NCI-H146 treated with DMSO at 0.1 percent for 48 hours (cell line): ENCODE measurements around the gene CRACDL.
A peak's percentile ranks its signal among the peaks of the same experiment; 100 is the strongest.

Experiments used
- DNase-seq: peaks from one replicate; lab custom pipeline; 2025; ENCODE audit not compliant: unreplicated experiment; lab: John Stamatoyannopoulos, UW

CRACDL gene

GRCh38 chr2:98935777-98936352 is at the start of gene CRACDL:
TSS of gene CRACDL (minus strand) at chr2:98936225. CDS start at chr2:98846800, 89,425 bp downstream.
- no peak for DNase-seq

GRCh38 chr2:98975611-98976010 is 39.6 kb upstream of the CRACDL start:
- DNase-seq: no peak

GRCh38 chr2:98972582-98973167 is 36.6 kb upstream of the CRACDL start:
- no peak for DNase-seq

- no peak for DNase-seq
Observed at GRCh38 chr2:98959810-98960507, 23.9 kb upstream of the CRACDL start.

- no peak for DNase-seq
Observed at GRCh38 chr2:98952966-98953365, 16.9 kb upstream of the CRACDL start.

GRCh38 chr2:98948956-98949739 is 13.1 kb upstream of the CRACDL start:
- DNase-seq: no peak

- DNase-seq: no peak
Observed at GRCh38 chr2:98947554-98947953, 11.5 kb upstream of the CRACDL start.

- no peak for DNase-seq
Observed at GRCh38 chr2:98946855-98947254, 10.8 kb upstream of the CRACDL start.

GRCh38 chr2:98944775-98945174 is 8.8 kb upstream of the CRACDL start:
- no peak for DNase-seq

- no peak for DNase-seq
Observed at GRCh38 chr2:98940102-98940501, 4.1 kb upstream of the CRACDL start.

- DNase-seq: no peak
Observed at GRCh38 chr2:98937906-98938305, 1.9 kb upstream of the CRACDL start.

- DNase-seq: no peak
Observed at GRCh38 chr2:98936353-98937351, 627 bp upstream of the CRACDL start.

- no peak for DNase-seq
Observed at GRCh38 chr2:98935111-98935770, 784 bp downstream of the CRACDL start.

GRCh38 chr2:98932778-98933343 is 3.2 kb downstream of the CRACDL start:
- peak; percentile 20 for DNase-seq

- DNase-seq: no peak
Observed at GRCh38 chr2:98932164-98932563, 3.9 kb downstream of the CRACDL start.

- DNase-seq: no peak
Observed at GRCh38 chr2:98931596-98931995, 4.4 kb downstream of the CRACDL start.

- DNase-seq: no peak
Observed at GRCh38 chr2:98929920-98930319, 6.1 kb downstream of the CRACDL start.

- no peak for DNase-seq
Observed at GRCh38 chr2:98928242-98928641, 7.8 kb downstream of the CRACDL start.

- DNase-seq: no peak
Observed at GRCh38 chr2:98927027-98927426, 9.0 kb downstream of the CRACDL start.

GRCh38 chr2:98926601-98927000 is 9.4 kb downstream of the CRACDL start:
- DNase-seq: no peak
